Omental fat pad (tissue), 4 donors: ENCODE data around the gene ARHGAP26. TPM values are rescaled to one million over a fixed set of nuclear protein-coding genes. Genes with fewer than 3 reads are reported as not detected.

ENCODE experiments used
- ATAC-seq: fragments of 150-250 bp; one replicate; pipeline ENCODE4 v1.9.1; 2016; ENCODE audit warnings: mild to moderate bottlenecking, moderate library complexity; ENCODE audit not compliant: low FRiP score
- DNase-seq: peaks from one replicate; pipeline ENCODE4 v3.0.0-alpha.2; 2019; ENCODE audit warnings: low spot score
- CTCF ChIP-seq, 3 donors: fragments of 450-650 bp; IDR thresholded peaks; one replicate each; pipeline ENCODE4 v1.5.1; 2016 to 2017; ENCODE audit warnings: antibody characterized with exemption in 3 of 3, mild to moderate bottlenecking in 3 of 3, moderate library complexity in 2 of 3
- total RNA-seq, 4 donors: library from RNA; depleted of rRNA; stranded (reverse); fragments of >200 nt; gene quantifications; one replicate each; pipeline ENCODE4 v1.1.0, GENCODE V29; 2016

The ARHGAP26 gene
- total RNA-seq, 4 donors from 2014 or later = 40.4 to 134 (median 63.6) TPM

DNA sequence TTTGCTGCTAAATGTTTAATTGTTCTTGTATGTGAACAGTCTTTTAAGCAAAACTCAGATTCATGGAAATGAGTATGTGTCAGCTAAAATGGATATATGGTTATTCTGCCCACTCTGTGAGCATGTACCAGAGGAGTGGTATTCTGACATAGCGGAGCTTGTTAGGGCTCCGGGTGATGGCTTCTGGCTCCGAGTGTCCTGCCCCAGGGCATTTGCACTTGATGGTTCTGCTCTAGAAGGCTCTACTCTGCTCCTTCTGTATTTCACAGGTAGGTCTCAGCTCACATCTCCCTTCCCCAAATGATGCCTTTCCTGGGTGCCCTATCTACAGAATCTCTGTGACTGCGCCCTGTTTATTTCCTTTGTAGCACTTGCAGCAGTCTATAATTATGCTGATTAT is 113.3 kb downstream of the ARHGAP26 start:
- TF ChIP-seq CTCF (IDR thresholded peaks at IDR 0.05) = no peak
- DNase-seq (no peak), ATAC-seq (no peak)

DNA sequence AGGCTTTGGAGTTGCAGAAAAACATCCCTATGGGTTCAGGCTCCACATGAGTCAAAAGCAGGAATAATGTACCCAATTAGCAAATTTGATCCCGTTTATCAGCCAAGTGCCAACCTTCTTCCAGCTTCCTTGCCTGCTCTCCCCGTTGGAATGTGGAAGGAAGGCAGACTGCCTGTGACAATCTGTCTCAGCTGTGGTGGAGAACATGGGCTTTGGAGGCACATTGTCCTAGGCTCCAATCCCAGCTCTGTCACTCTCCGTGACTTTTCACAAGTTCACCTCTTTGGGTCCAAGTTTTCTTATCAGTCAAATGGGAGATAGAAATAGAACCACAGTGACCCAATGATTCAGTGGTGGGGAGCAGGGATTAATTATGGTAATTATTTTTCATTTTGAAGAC is 113.9 kb downstream of the ARHGAP26 start:
- no peak for DNase-seq
- TF ChIP-seq CTCF (IDR thresholded peaks at IDR 0.05) = no peak
- ATAC-seq = no peak

GRCh38 chr5:142886211-142886610 is 116.0 kb downstream of the ARHGAP26 start:
- ATAC-seq = no peak

DNA sequence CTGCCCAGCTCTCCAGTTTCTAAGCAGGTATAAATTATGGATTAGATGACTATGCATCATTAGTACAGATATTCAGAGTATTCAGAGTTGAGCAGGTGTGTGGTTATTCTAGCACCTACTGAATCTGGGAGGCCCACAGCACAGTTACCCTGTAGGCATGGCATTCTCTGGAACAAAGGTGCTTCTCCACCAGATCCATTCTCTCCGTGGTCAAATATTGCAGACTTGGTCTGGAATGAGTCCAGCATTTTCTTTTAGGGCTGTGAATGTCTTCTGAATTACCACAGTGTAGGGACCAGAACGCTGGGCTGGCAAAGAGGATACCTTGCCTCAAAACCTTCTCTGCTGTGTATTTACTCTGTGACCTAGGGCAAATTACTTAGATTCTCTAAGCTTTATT is 116.8 kb downstream of the ARHGAP26 start:
- ATAC-seq (no peak), DNase-seq (no peak)
- no peak for TF ChIP-seq CTCF (IDR thresholded peaks at IDR 0.05)

More at GRCh38 chr5:142886211-142886610, 116.0 kb downstream of the ARHGAP26 start:
- no peak for DNase-seq
- TF ChIP-seq CTCF (IDR thresholded peaks at IDR 0.05) = no peak

DNA sequence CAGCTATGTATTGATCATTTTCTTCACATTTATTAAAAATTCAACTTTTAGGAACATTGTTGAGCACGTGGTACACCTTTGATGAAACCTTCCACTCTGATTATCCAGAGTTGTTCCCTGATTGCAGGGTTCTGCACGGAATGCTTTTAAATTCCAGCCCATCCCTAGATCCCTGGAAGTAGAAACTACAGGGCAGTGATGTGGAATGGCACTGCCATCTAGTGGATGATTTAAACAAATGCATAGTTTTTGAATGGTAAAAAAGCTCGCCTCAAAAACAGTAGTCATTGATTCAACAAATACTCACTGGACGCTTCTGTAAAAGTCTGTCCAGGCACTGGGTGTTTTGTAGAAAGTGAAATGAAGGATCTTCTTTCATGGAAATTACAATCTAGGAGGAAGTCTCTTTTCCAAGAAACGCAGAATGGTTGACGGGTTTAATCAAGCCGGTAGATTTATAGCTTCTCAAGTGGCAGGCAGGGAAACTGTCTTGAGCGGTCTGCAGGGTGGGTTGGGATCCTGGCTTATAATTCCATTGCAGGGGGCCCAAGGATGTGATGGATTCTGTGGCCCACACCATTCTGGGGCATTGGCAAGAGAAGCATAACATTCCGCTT is 118.4 kb downstream of the ARHGAP26 start:
- ATAC-seq = peak; percentile 51
- peak in 1 of 3 donors; percentile 51 for TF ChIP-seq CTCF (IDR thresholded peaks at IDR 0.05)
- no peak for DNase-seq

DNA sequence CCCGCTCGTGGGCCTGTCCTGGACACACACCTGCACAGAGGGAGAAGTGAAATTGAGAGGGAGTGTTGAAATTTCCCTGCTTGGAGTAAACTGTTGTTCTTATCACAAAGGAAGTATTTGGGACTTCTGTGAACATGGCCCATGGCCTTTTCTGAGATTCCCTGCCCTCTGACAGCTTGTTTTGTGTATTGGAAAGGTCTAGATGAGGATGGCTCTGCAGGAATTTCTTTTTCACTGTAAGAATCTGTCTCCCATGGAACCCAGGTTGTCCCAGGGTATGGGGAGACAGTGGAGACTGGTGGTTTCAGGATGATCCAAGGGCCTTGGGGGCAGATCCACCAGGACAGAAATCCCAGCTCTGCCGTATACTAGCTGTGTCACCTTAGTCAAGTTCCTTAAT is 121.8 kb downstream of the ARHGAP26 start:
- DNase-seq (no peak), ATAC-seq (no peak)

More for the DNA sequence above, 121.8 kb downstream of the ARHGAP26 start:
- TF ChIP-seq CTCF (IDR thresholded peaks at IDR 0.05) = no peak
